B cell (primary cell): ENCODE data around the gene TMEM255B. TPM values are rescaled to one million over a fixed set of nuclear protein-coding genes. Genes with fewer than 3 reads are reported as not detected.
"Not testable (repeated sequence)": the region's sequence is repeated elsewhere in the genome, so short reads cannot be mapped to it uniquely, and the experiment has no call there.

Source experiments
- ATAC-seq: fragments of 200-7000 bp; cut with Tn5 transposase; one replicate; pipeline ENCODE4 v1.10.0; 2021; ENCODE audit warnings: low read depth, mild to moderate bottlenecking, moderate number of reproducible peaks, moderate library complexity
- CTCF ChIA-PET: fragments of 350-600 bp; sonication (Branson Sonifier 250); formaldehyde crosslinking; loops from one replicate; lab custom pipeline; 2021; ENCODE audit warnings: antibody characterized with exemption, inconsistent platforms; lab: Charles Lee
- POLR2A ChIA-PET: fragments of 350-600 bp; sonication (Branson Sonifier 250); formaldehyde crosslinking; loops from one replicate; lab custom pipeline; 2021; ENCODE audit warnings: antibody characterized with exemption; lab: Charles Lee
- DNase-seq: peaks from one replicate; pipeline ENCODE4 v3.0.0; 2013
- H2AFZ ChIP-seq: 2 replicates; pipeline ENCODE4 v1.6.1; 2012; ENCODE audit warnings: mild to moderate bottlenecking, low read depth, low read length; ENCODE audit not compliant: insufficient read depth, poor library complexity, severe bottlenecking
- H3K27ac ChIP-seq, 2 donors: 1 replicate in 1 of 2; 2 replicates in 1 of 2; pipeline ENCODE4 v1.5.1; 2012 to 2013; ENCODE audit warnings: low read length in 2 of 2, mild to moderate bottlenecking in 2 of 2, moderate library complexity in 1 of 2
- H3K27me3 ChIP-seq, 4 experiments: fragments of 200-600 bp in 1 of 4; sonication (generic) in 1 of 4; replicated peaks in 1 of 4; 1 replicate in 2 of 4; 2 replicates in 2 of 4; pipeline versions ENCODE4 v1.6.1 to v1.7.0; 2013 to 2016; ENCODE audit warnings: low read length in 3 of 4, mild to moderate bottlenecking in 2 of 4, mixed read lengths in 1 of 4, moderate library complexity in 1 of 4; ENCODE audit not compliant: insufficient read depth in 4 of 4, control insufficient read depth in 3 of 4; ENCODE audit errors: control extremely low read depth in 1 of 4
- H3K36me3 ChIP-seq, 2 experiments: replicated peaks in 1 of 2; 1 replicate in 1 of 2; 2 replicates in 1 of 2; pipeline versions ENCODE4 v1.6.1 to v1.7.1; 2013; ENCODE audit warnings: low read length in 1 of 2; ENCODE audit not compliant: insufficient read depth in 2 of 2, control insufficient read depth in 1 of 2; ENCODE audit errors: control extremely low read depth in 1 of 2, extremely low read depth in 1 of 2
- H3K4me1 ChIP-seq, 2 donors: fragments of 200-600 bp in 1 of 2; sonication (generic) in 1 of 2; 1 replicate in 1 of 2; 2 replicates in 1 of 2; pipeline versions ENCODE4 v1.5.1 to v1.6.1; 2013 to 2017; ENCODE audit warnings: low read length in 2 of 2; ENCODE audit not compliant: control insufficient read depth in 2 of 2, insufficient read depth in 2 of 2
- H3K4me2 ChIP-seq: replicated peaks from 2 replicates; pipeline ENCODE3; 2012; ENCODE audit warnings: mild to moderate bottlenecking, low read depth, low read length; ENCODE audit not compliant: poor library complexity, severe bottlenecking
- H3K4me3 ChIP-seq, 5 experiments: fragments of 200-600 bp in 1 of 5; sonication (generic) in 1 of 5; 1 replicate in 3 of 5; 2 replicates in 2 of 5; pipeline versions ENCODE4 v1.5.1 to v1.7.0; 2011 to 2016; ENCODE audit warnings: low read length in 4 of 5, mild to moderate bottlenecking in 4 of 5, low read depth in 2 of 5, control low read depth in 1 of 5, moderate library complexity in 1 of 5; ENCODE audit not compliant: insufficient read depth in 1 of 5; ENCODE audit errors: control extremely low read depth in 1 of 5, extremely low read depth in 1 of 5
- H3K79me2 ChIP-seq: fragments of 200-600 bp; sonication (generic); one replicate; pipeline ENCODE4 v1.6.0; 2016; ENCODE audit warnings: low read length; ENCODE audit not compliant: control insufficient read depth, insufficient read depth
- H3K9ac ChIP-seq: fragments of 200-600 bp; sonication (generic); 2 replicates; pipeline ENCODE4 v1.6.1; 2017; ENCODE audit warnings: mild to moderate bottlenecking, low read length, moderate library complexity
- H3K9me3 ChIP-seq, 3 donors: one replicate each; pipeline versions ENCODE4 v1.6.1 to v1.7.1; 2013; ENCODE audit warnings: low read length in 2 of 3; ENCODE audit not compliant: control insufficient read depth in 2 of 3, insufficient read depth in 1 of 3; ENCODE audit errors: control extremely low read depth in 1 of 3
- H4K20me1 ChIP-seq: 2 replicates; pipeline ENCODE4 v1.6.0; 2012; ENCODE audit warnings: mild to moderate bottlenecking, low read length; ENCODE audit not compliant: insufficient read depth, control insufficient read depth, poor library complexity, severe bottlenecking
- H3K27ac Mint-ChIP-seq: one replicate; pipeline ENCODE4 v1.8.0; 2021; ENCODE audit warnings: mixed read lengths
- H3K27me3 Mint-ChIP-seq: one replicate; pipeline ENCODE4 v1.8.0; 2021; ENCODE audit warnings: mixed read lengths
- H3K4me1 Mint-ChIP-seq: one replicate; pipeline ENCODE4 v1.8.0; 2021; ENCODE audit warnings: mixed read lengths
- H3K4me3 Mint-ChIP-seq: one replicate; pipeline ENCODE4 v1.8.0; 2021; ENCODE audit warnings: mixed read lengths
- H3K9me3 Mint-ChIP-seq: one replicate; pipeline ENCODE4 v1.8.0; 2022; ENCODE audit warnings: mixed read lengths; ENCODE audit not compliant: insufficient read depth
- EZH2 ChIP-seq: IDR thresholded peaks from 2 replicates; pipeline ENCODE4 v1.6.1; 2012; ENCODE audit warnings: borderline replicate concordance, low read depth, mild to moderate bottlenecking, moderate library complexity, low read length; ENCODE audit not compliant: insufficient read depth, poor library complexity, severe bottlenecking
- WGBS: methylation state at CpG from one replicate; pipeline ENCODE4 v1.1.5; 2013; ENCODE audit warnings: missing lambda C conversion rate; ENCODE audit not compliant: insufficient coverage; 5-methylcytosine and 5-hydroxymethylcytosine counted together
- intact Hi-C: fragments of 100-400 bp; cut with micrococcal nuclease; formaldehyde crosslinking; loops from one replicate; pipeline ENCODE4 v1.10.0; 2022
- polyA plus RNA-seq: library from polyadenylated mRNA; depleted of rRNA; stranded (reverse); fragments of >200 nt; gene quantifications from 2 replicates; pipeline ENCODE4 v1.2.3, GENCODE V29; 2012
- total RNA-seq, 2 donors: library from RNA; stranded (reverse); fragments of 120-200 nt in 1 of 2; gene quantifications; 1 replicate in 1 of 2; 2 replicates in 1 of 2; pipeline versions ENCODE4 v1.2.3 to v1.2.4, GENCODE V29; 2013 to 2022
- TF ChIP-seq, protein P1 (sequence below): fragments of 200-600 bp; IDR thresholded peaks from one replicate; pipeline ENCODE4 v1.8.0; 2022; ENCODE audit warnings: antibody characterized with exemption, mild to moderate bottlenecking

The TMEM255B gene
- total and polyA plus RNA-seq, 2 donors (not counting 1 experiment from before 2014, with no cell fraction given) = 2.1 to 8.2 TPM

- no peak overlapping the region for H3K27ac Mint-ChIP-seq
- H3K4me3 ChIP-seq = no peak overlapping the region
Measured at GRCh38 chr13:113794764-113795173, 35.7 kb downstream of the TMEM255B start.

DNA sequence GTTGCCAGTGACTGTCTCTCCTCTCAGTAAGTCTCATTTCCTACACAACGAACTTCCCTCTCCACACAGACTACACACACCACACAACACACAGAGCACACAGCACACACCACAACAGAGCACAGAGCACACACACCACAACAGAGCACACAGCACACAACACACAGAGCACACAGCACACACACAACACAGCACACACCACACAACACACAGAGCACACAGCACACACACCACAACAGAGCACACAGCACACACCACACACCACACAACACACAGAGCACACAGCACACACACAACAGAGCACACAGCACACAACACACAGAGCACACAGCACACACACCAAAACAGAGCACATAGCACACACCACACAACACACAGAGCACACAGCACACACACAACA, 36.3 kb downstream of the TMEM255B start:
- intact Hi-C loops, H3K27ac Mint-ChIP-seq, H3K27me3 ChIP-seq, H3K9me3 ChIP-seq, H3K27ac ChIP-seq, H3K79me2 ChIP-seq, H3K36me3 ChIP-seq, H3K4me2 ChIP-seq, H3K27me3 Mint-ChIP-seq, DNase-seq, H3K4me1 ChIP-seq, H3K9ac ChIP-seq, H3K4me3 ChIP-seq, H3K4me3 Mint-ChIP-seq, CTCF ChIA-PET, POLR2A ChIA-PET, H4K20me1 ChIP-seq, H3K4me1 Mint-ChIP-seq, H3K9me3 Mint-ChIP-seq, ATAC-seq, H2AFZ ChIP-seq: not testable (repeated sequence)
- WGBS = 9% methylated on average over 1 of the region's 1 CpG

More at GRCh38 chr13:113794764-113795173, 35.7 kb downstream of the TMEM255B start:
- CTCF ChIA-PET = no interaction called here
- H3K79me2 ChIP-seq = no peaks in the 10 kb centered on the region
- WGBS = 89% methylated on average over 24 of the region's 24 CpGs
- no peak overlapping the region for H3K4me2 ChIP-seq
- no peaks in the 10 kb centered on the region for H3K36me3 ChIP-seq
- H3K27ac ChIP-seq = no peak overlapping the region
- H3K9me3 ChIP-seq = peaks cover 0 to 4% (median 0%) of the 10 kb centered on the region in 3 donors
- DNase-seq (no peak), ATAC-seq (no peak)
- POLR2A ChIA-PET = no interaction called here
- H3K27me3 ChIP-seq = peaks cover 0 to 3% (median 0%) of the 10 kb centered on the region in 4 experiments
- H3K9me3 Mint-ChIP-seq = no peaks in the 10 kb centered on the region
- H3K9ac ChIP-seq = no peak overlapping the region
- intact Hi-C loops = no loop called here
- H4K20me1 ChIP-seq = no peaks in the 10 kb centered on the region
- TF ChIP-seq EZH2 = no peak
- TF ChIP-seq, protein P1, sequence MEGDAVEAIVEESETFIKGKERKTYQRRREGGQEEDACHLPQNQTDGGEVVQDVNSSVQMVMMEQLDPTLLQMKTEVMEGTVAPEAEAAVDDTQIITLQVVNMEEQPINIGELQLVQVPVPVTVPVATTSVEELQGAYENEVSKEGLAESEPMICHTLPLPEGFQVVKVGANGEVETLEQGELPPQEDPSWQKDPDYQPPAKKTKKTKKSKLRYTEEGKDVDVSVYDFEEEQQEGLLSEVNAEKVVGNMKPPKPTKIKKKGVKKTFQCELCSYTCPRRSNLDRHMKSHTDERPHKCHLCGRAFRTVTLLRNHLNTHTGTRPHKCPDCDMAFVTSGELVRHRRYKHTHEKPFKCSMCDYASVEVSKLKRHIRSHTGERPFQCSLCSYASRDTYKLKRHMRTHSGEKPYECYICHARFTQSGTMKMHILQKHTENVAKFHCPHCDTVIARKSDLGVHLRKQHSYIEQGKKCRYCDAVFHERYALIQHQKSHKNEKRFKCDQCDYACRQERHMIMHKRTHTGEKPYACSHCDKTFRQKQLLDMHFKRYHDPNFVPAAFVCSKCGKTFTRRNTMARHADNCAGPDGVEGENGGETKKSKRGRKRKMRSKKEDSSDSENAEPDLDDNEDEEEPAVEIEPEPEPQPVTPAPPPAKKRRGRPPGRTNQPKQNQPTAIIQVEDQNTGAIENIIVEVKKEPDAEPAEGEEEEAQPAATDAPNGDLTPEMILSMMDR = no peak
- no peaks in the 10 kb centered on the region for H3K27me3 Mint-ChIP-seq
- H3K4me1 ChIP-seq = no peaks in the 10 kb centered on the region
- H3K4me3 Mint-ChIP-seq = no peak overlapping the region
- no peaks in the 10 kb centered on the region for H3K4me1 Mint-ChIP-seq
- no peak overlapping the region for H2AFZ ChIP-seq
